NCI-H1417 treated with DMSO at 0.1 percent for 48 hours (cell line): Measurements from ENCODE around the gene ITGBL1.

Experiments
- DNase-seq: peaks from one replicate; lab custom pipeline; 2025; lab: John Stamatoyannopoulos, UW

The ITGBL1 gene

GRCh38 chr13:101698400-101698799, 245.9 kb downstream of the ITGBL1 start:
- no peak for DNase-seq

GRCh38 chr13:101700598-101700997, 248.1 kb downstream of the ITGBL1 start:
- no peak for DNase-seq

GRCh38 chr13:101703081-101703480, 250.6 kb downstream of the ITGBL1 start:
- no peak for DNase-seq

GRCh38 chr13:101703838-101704237, 251.4 kb downstream of the ITGBL1 start:
- DNase-seq, result no peak

GRCh38 chr13:101706651-101707050, 254.2 kb downstream of the ITGBL1 start:
- DNase-seq, result no peak

- no peak for DNase-seq
Observed at GRCh38 chr13:101707659-101708058, 255.2 kb downstream of the ITGBL1 start.

GRCh38 chr13:101708115-101708514, 255.6 kb downstream of the ITGBL1 start:
- no peak for DNase-seq

GRCh38 chr13:101709952-101710351, 257.5 kb downstream of the ITGBL1 start:
- DNase-seq, result no peak

GRCh38 chr13:101711307-101712025, 259.0 kb downstream of the ITGBL1 start:
- DNase-seq, result no peak

GRCh38 chr13:101712026-101712348, 259.5 kb downstream of the ITGBL1 start:
- DNase-seq, result no peak

- DNase-seq, result peak; percentile 69
Observed at GRCh38 chr13:101714195-101714594, 261.7 kb downstream of the ITGBL1 start.

GRCh38 chr13:101717353-101717752, 264.9 kb downstream of the ITGBL1 start:
- no peak for DNase-seq

- DNase-seq, result no peak
Observed at GRCh38 chr13:101718496-101718895, 266.0 kb downstream of the ITGBL1 start.

- DNase-seq, result no peak
Observed at GRCh38 chr13:101726681-101727080, 274.2 kb downstream of the ITGBL1 start.

GRCh38 chr13:101727118-101727517, 274.6 kb downstream of the ITGBL1 start:
- DNase-seq, result no peak

GRCh38 chr13:101728021-101728420, 275.5 kb downstream of the ITGBL1 start:
- DNase-seq, result no peak

GRCh38 chr13:101728615-101729014, 276.1 kb downstream of the ITGBL1 start:
- DNase-seq, result no peak

- DNase-seq, result peak; percentile 94
Observed at GRCh38 chr13:101730420-101731000, 278.0 kb downstream of the ITGBL1 start.

GRCh38 chr13:101736566-101736965, 284.1 kb downstream of the ITGBL1 start:
- peak; percentile 27 for DNase-seq

- no peak for DNase-seq
Observed at GRCh38 chr13:101738336-101738735, 285.9 kb downstream of the ITGBL1 start.

- no peak for DNase-seq
Observed at GRCh38 chr13:101739382-101740178, 287.1 kb downstream of the ITGBL1 start.

GRCh38 chr13:101746513-101746912, 294.0 kb downstream of the ITGBL1 start:
- DNase-seq, result no peak

GRCh38 chr13:101747039-101747438, 294.6 kb downstream of the ITGBL1 start:
- no peak for DNase-seq
